Left renal pelvis (tissue), 4 donors: ENCODE data around the gene SWSAP1. TPM values are rescaled to one million over a fixed set of nuclear protein-coding genes. Genes with fewer than 3 reads are reported as not detected.
"Not testable (repeated sequence)": the region's sequence is repeated elsewhere in the genome, so short reads cannot be mapped to it uniquely, and the experiment has no call there.

ENCODE experiments used
- DNase-seq, 4 donors: peaks; one replicate each; pipeline ENCODE4 v3.0.0-alpha.2; 2013; ENCODE audit warnings: low read depth in 4 of 4, low spot score in 3 of 4
- polyA plus RNA-seq, 4 donors: library from polyadenylated mRNA; unstranded; fragments of 120-200 nt; gene quantifications; one replicate each; pipeline ENCODE4 v1.2.1, GENCODE V29; 2013; ENCODE audit not compliant: insufficient read length in 4 of 4

Gene SWSAP1, protein sequence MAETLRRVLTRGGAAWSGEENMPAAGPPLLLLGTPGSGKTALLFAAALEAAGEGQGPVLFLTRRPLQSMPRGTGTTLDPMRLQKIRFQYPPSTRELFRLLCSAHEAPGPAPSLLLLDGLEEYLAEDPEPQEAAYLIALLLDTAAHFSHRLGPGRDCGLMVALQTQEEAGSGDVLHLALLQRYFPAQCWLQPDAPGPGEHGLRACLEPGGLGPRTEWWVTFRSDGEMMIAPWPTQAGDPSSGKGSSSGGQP
- polyA plus RNA-seq: 1 to 10 TPM; 2.5 to 3.7 (median 3.0) TPM

DNA sequence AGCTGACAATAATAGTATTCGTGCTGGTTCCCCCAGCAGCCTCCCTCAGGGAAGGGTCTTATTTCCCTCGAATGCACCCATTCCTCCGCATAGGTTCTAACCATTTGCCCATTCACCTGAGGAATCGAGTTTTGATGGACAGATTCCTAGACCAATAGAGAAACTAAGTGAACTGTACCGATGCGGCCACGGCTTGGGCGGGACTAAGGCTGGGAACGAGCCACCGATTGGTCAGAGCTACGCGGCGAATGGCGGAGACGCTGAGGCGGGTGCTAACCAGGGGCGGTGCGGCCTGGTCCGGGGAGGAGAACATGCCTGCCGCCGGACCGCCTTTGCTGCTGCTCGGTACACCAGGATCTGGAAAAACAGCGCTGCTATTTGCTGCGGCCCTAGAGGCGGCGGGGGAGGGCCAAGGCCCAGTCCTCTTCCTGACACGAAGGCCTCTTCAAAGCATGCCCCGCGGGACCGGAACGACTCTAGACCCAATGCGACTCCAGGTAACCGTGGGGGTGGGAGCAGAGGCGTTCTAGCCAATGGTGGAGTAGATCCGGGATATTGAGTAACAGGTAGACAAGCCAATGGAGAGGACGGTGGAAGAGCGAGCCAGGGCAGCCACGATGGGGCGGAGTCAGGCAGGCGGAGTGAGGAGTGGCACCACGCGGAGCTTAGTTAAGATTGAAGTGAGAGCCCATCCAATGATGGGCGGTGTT, at the start of gene SWSAP1:
Gene SWSAP1 (plus strand): TSS at position 234 of the 710 bp plus-strand sequence. CDS start 15 bp downstream, at position 249.
- peak; percentile 98 to 99 (median 98) for DNase-seq

DNA sequence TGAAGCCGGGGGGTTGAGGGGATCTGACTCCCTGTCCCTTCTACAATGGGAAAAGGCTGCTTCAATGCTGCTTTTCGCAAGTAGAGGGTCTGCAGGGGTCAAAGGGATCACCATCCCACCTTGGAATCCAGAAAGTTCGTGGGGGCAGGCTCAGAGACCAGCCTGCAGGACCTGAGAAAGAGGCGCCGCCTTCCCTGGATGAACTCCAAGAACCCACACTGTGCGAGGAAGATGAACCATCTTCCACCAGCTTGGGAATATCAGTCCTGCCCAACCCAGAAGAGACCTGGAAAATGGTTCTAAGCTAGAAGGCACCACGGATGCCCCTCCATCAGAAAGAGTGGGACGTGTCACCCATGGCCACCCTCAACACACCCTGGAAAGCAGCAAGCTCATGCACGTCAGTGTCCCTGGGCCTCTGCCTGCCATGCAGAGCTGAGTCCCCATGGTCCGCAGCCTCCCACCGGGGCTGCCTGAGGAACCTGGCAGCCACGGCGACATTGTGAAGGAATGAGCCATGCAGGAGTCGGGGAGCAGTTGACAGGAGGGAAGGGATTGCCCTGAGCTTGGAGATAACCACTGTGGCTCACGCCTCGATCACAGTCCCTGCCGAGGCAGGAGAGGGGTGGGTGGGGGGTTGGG, 49.6 kb upstream of the SWSAP1 start:
- no peak for DNase-seq

DNA sequence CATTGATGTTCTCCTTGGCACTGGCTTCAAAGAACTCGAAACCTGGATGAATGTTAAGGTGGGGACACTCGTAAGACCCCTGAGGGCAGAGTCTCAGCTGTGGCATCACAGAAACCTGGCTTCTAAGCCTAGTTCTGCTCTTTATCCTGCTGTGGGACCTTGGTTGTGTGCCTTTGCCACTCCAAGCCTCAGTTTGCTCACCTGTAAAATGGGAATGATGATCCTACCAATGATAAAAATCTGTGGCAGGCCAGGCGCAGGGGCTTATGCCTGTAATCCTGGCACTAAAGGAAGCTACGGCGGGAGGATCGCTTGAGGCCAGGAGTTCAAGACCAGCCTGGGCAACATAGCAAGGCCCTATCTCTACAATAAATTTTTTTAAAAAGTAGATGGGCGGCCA, 48.9 kb upstream of the SWSAP1 start:
- no peak for DNase-seq

DNA sequence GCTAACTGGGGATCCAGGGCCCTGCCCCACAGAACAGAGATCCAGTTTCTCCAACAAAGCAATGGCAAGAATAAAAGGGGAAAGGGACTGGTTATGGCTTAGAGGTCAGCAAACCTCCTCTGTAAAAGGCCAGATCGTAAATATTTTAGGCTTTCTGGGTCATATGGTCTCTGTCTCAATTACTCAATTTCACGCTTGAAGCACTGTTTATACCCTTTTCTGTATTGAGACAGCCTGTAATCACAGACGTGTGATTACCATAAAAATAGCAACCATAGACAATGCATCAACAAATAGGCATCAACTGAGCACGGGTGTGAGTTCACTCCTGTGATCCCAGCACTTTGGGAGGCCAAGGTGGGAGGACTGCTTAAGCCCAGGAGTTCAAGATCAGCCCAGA, 44.3 kb upstream of the SWSAP1 start:
- no peak for DNase-seq

DNA sequence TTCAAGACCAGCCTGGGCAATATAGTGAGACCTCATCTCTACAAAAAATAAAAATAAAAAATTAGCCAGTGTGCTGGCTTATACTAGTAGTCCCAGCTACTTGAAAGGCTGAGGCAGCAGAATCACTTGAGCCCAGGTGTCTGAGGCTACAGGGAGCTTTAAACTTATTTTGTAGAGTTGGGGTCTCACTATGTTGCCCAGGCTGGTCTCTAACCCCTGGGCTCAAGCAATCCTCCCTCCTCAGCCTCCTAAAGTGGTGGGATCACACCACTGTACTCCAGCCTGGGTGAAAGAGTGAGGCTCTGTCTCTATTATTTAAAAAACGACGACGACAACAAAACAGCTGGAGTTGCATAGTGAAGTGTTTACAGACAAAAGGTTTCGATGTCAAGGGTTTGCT, 43.0 kb upstream of the SWSAP1 start:
- DNase-seq: no peak

DNA sequence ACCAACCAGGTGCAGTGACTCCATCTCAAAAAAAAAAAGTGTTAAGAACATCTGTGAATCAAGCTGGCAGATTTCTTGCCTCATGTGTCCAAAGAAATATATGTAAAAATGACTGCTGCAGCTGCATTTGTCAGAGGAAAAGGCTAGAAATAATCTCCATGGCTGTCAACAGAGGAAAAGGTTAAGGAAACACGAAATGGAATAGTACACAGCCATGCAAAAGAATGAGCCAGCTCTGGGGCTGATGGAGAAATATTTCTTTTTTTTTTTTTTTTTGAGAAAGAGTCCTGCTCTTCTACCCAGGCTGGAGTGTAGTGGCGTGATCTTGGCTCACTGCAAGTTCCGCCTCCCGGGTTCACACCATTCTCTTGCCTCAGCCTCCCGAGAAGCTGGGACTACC, 41.6 kb upstream of the SWSAP1 start:
- no peak for DNase-seq

DNA sequence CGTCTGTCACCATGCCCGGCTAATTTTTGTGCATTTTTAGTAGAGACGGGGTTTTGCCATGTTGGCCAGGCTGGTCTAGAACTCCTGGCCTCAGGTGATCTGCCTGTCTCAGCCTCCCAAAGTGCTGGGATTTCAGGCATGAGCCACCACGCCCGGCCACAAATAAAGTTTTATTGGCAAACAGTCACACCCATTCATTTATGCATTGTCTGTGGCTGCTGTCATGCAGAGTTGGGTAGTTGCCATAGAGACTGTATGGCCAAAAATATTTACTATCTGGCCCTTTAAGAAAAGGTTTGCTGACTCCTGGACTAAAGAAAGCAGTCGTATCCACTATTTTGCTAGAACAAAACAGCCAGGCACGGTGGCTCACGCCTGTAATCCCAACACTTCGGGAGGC, 40.6 kb upstream of the SWSAP1 start:
- not testable (repeated sequence) for DNase-seq

DNA sequence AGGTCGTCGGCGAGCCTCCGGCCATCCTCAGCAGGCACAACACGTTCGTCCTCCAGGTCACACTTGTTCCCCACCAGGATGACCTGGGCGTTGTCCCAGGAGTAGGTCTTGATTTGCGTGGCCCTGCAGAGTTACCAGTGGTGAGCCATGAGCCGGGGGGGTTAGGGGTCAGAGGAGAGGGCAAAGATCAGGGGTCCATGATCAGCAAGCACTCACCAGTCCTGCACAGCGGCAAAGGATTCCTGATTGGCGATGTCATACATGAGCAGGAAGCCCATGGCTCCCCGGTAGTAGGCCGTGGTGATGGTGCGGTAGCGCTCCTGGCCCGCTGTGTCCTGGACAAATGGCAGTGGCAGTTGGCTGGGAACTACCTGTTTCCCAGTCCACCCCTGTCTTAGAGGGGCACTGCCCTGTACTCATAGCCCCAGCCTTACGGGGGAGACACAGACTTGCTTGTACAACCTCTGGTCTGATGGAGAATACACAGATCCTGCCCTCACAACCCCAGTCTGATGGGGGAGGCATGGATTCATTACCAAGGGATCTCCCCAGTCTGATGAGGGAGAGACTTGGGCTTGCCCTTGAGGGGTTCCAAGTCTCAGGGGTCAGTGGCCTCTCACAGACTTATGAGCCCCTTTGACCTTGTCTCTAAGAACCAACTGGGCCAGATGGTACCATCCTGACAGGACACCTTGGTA, 38.9 kb upstream of the SWSAP1 start:
- DNase-seq: no peak

DNA sequence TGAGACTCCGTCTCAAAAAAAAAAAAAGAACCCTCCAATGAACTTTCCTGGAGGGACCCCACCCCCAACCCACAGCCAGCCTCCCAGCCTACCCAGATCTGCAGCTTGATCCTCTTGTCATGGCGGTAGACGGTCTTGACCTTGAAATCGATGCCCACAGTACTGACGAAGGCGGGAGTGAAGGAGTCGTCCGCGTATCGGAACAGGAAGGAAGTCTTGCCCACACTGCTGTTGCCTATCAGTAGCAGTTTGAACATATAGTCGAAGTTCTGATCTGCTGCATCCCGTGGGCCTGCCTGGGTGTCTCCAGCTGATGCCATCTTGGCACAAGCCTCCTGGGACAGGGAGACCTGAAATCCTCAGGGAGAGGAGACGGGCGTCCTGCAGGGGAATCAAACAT, 37.4 kb upstream of the SWSAP1 start:
- DNase-seq: no peak

DNA sequence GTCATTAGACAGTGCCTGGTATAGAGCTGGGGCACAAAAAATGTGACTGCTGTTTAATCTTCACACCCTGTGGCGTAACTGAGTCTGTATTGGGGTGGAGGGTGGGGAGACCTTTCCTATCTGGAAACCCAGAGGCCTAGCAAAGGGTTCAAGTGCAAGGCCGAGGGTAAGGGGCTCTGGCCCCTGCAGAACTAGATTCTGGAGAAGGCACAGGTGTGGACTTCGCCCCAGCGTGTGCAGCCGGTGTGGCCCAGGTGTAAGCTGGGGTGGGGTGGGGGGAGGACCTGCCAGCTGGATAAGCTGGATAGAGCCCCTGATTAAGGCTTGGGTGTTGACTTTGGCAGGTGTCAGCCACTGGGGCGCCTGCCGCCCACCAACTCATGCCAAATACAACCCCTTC, 36.3 kb upstream of the SWSAP1 start:
- no peak for DNase-seq

DNA sequence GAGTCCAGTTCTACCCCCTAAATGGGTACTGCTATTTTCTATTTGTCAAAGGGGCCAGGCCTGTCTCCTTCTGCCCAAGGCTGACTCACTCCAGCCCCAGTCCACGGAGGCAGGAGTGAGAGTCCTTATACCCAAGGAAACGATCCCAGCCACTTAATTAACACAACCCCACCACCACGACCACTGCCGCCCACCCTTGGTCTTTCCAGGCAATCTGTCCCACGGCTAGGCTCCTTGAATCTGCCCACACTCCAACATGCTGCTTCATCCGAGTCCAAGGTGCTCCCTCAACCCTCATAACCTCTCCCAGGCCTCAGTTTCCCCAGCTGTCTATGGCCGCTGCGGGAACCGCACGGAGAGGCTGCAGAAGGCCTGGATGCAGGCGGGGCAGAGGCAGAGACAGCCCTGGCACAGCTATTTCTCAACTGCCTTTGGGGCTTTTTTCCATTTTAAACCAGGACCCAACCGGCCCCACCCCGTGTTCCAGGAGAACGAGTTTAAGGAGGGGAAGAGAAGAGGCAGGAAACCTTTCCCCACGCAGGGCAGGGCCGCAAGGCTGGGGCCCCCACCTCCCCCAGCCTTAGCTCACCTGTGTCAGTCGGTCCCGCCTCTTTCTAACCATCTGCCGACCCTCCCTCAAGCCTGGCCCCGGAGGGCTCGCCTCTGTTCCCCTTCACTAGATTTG, 35.8 kb upstream of the SWSAP1 start:
- no peak for DNase-seq

DNA sequence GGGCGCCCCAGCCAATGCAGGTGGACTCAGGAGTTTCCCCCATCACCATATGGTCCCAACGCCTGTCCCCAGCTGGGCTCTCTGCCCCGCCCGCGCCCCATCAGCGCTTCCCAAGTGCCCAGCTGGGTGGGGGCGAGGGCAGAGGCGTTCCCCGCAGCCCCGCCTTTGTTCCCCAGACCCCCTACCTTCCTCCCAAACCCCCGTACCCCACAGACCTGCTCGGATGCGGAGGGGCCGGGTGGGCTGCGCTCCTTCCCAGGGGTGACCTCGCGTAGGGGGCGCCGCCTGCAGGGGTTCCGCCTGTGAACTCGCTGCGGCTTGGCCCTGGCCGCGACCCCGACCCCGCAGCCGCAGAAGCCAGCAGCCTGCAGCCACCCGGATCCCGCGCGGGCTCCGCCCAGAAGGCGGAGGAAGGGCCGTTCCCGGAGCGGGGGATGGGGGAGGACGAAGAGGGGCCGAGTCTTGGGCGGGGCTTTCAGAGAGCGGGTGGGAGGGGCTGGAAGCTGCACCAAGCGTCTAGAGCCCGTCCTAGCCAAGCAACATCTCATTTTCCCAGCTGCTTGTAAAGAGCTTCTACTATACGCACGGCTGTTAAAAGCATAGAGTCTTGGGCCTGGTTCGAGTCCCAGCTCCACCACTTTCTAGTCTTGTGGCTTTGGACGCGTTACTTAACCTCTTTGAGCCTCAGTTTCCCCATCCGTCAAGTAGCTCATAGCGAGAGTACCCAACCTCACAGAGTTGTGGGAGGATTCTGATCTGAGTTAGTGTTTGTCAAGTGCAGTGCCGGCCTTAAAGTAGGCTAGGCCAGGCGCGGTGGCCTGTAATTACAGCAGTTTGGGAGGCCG, 35.0 kb upstream of the SWSAP1 start, which contains the start of gene RAB3D:
Gene RAB3D (minus strand): TSS at position 404 of the 845 bp plus-strand sequence. CDS start 2,258 bp downstream, outside the sequence.
- DNase-seq: peak; percentile 75 to 84 (median 80)

DNA sequence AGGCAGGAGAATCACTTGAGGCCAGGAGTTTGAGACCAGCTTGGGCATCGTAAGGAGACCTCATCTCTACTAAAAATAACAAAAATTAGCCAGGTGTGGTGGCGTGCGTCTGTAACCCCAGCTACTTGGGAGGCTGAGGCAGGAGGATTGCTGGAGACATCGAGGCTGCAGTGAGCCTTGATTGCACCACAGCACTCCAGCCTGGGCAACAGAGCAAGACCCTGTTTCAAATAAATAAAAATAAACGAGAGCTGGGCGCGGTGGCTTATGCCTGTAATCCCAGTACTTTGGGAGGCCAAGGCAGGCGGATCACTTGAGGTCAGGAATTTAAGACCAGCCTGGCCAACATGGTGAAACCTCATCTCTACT, 34.4 kb upstream of the SWSAP1 start:
- DNase-seq: not testable (repeated sequence)

DNA sequence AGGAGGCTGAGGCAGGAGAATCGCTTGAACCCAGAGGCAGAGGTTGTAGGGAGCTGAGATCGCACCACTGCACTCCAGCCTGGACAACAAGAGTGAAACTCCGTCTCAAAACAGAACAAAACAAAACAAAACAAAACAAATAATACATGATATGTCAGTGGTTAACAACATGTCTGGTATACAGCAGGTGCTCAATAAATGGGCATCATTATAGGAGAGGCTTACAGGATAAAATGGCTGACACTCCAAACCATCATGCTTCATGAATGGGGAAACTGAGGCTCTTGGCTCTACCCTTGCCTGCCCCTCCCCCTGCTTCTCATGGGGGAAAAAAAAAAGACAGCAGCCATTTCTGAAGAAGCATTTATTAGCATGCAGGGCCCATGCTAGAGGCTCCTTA, 32.0 kb upstream of the SWSAP1 start:
- DNase-seq: no peak

DNA sequence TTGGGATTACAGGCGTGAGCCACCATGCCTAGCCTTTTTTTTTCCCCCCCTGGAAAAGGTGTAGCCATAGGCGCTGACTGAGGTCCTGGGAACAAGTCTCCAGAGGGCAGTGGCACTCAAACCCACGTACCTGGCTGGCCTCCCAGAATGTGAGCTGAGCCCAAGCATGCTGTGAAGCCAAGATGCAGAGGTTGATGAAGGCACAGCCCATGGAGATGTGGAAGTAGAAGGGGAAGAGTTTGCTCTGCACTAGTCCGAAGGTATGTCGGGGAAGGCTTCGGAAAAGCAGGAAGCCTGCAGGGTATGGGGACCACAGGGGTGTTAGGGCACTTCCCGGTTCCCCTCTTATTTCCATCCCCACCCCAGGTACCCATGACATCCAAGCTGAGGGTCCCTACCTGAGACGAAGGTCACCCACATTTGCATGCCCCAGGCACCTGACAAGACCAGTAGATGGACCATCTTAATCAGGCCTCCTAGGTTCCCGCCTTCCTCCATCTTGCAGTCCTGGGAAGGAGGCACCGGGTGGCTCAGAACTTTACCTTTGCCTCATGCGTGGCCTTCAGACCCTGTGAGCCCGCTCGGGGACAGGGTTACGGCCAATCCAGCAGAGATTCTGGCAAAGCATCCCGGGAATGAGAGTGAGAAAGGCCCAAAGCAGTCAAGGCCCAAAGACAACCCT, 29.2 kb upstream of the SWSAP1 start:
- DNase-seq: no peak

DNA sequence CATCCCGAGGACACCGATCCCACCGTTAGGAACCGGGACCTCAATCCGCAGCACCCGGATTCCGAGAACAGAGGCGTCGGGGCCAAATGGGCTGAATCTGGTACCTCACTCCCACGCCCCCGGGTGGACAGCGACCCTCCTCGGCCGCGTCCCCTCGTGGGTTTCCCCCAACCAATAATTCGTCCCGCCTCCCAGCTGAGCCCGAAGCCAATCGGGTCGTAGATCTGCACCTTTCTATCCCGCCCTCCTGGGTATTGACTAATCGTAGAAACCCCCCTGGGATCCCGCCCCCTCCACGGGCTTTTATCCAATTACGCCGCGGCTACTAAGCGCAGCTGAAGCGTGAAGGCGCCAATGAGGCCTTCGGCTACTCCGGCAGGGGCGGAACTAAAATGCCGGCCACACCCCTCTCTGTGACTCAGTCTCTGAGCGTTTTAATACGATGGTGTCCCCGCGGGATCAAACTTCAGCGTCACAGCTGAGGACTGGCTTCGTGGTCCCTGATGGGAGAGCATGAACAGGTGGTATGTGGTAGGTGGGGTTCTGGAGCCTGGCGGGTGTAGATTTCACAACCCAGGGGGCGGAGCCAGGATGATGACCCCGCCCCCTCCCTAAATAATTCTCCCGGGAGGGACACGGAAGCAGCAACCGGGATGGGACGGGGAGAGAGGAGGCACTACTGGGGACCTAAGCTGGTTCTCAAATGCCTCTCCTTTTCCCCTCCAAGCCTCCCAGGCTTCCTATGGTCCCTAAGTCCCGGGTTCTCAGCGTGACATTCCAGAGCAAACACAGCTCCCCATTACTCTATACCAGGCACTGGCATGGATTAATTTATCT, 28.1 kb upstream of the SWSAP1 start, which contains the start of the genes CCDC159 and TMEM205:
Gene CCDC159 (plus strand): TSS at position 416 of the 837 bp plus-strand sequence. CDS start 88 bp downstream, at position 504.
Gene TMEM205 (minus strand): TSS at position 165 of the 837 bp plus-strand sequence. CDS start 649 bp downstream, outside the sequence.
- peak; percentile 98 to 99 (median 98) for DNase-seq

DNA sequence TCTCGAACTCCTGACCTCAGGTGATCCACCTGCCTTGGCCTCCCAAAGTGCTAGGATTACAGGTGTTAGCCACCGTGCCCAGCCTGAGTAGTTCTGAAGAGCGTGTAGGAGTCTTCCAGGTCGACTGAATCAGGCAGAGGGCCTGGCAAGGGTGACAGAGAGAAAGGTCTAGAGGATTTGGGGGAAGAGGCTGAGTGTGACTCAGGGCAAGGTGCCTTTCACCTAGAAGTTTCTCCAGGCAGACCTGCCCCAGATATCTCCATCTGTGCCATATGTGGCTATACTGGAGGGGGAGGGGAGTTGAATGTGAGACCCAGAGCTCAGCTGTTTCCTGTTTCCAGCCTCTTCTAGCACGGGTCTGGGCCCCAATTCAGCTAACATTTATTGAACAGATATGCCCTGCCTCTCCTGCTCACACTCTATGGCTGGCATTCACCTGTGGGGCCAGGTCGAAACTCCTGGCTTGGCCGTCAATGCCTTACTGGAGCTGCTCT, 26.9 kb upstream of the SWSAP1 start:
- no peak for DNase-seq

DNA sequence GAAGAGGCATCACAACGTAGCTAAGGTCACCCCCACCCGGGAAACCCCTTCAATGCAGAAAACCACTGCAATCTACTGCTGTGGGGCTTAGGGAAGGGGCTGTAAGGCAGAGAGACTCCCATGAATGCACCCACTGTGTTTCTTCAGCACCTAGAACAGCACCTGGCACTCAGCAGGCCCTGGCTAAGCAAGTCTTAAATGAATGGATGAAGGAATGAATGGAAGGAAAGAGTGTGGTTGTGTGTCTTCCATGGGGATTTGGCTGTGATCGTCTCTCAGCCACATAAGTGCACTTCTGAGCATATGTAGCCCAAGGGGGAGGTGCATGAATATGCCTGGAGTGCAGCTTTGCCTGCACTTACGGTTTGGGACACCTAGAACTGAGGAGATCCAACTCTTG, 25.3 kb upstream of the SWSAP1 start:
- DNase-seq: no peak
